Naive thymus-derived CD4-positive, alpha-beta T cell (primary cell): ENCODE results near the gene HAS3. TPM values are rescaled to one million over a fixed set of nuclear protein-coding genes. Genes with fewer than 3 reads are reported as not detected.
"Not testable (repeated sequence)": the region's sequence is repeated elsewhere in the genome, so short reads cannot be mapped to it uniquely, and the experiment has no call there.

Source experiments
- ATAC-seq: fragments of 150-1000 bp; cut with Tn5 transposase; 2 replicates; pipeline ENCODE4 v1.10.0; 2021; ENCODE audit warnings: mild to moderate bottlenecking, moderate library complexity
- CTCF ChIA-PET: fragments of 350-600 bp; sonication (Branson Sonifier 250); formaldehyde crosslinking; loops from one replicate; lab custom pipeline; 2021; ENCODE audit warnings: antibody characterized with exemption; lab: Charles Lee
- POLR2A ChIA-PET: fragments of 350-600 bp; sonication (Branson Sonifier 250); formaldehyde crosslinking; loops from one replicate; lab custom pipeline; 2021; ENCODE audit warnings: antibody characterized with exemption, inconsistent platforms; lab: Charles Lee
- DNase-seq, 9 donors: peaks; one replicate each; pipeline versions ENCODE4 v3.0.0 to v3.0.0-alpha.2; 2020 to 2022; ENCODE audit warnings: mixed read lengths in 1 of 9
- H3K27ac ChIP-seq: one replicate; pipeline ENCODE4 v1.7.0; 2013; ENCODE audit warnings: mild to moderate bottlenecking, low read depth, low read length, moderate library complexity
- H3K27me3 ChIP-seq, 2 donors: one replicate each; pipeline ENCODE4 v1.7.0; 2013; ENCODE audit warnings: low read length in 2 of 2, mild to moderate bottlenecking in 2 of 2, moderate library complexity in 2 of 2; ENCODE audit not compliant: control insufficient read depth in 2 of 2, insufficient read depth in 2 of 2
- H3K36me3 ChIP-seq, 3 experiments: 1 replicate in 2 of 3; 2 replicates in 1 of 3; pipeline ENCODE4 v1.7.0; 2013; ENCODE audit warnings: low read length in 3 of 3, mild to moderate bottlenecking in 3 of 3, moderate library complexity in 1 of 3; ENCODE audit not compliant: insufficient read depth in 3 of 3, control insufficient read depth in 2 of 3
- H3K4me1 ChIP-seq, 2 donors: one replicate each; pipeline ENCODE4 v1.7.0; 2013; ENCODE audit warnings: low read length in 2 of 2, mild to moderate bottlenecking in 2 of 2, moderate library complexity in 1 of 2; ENCODE audit not compliant: control insufficient read depth in 2 of 2, insufficient read depth in 2 of 2
- H3K4me3 ChIP-seq: 2 replicates; pipeline ENCODE4 v1.7.0; 2013; ENCODE audit warnings: mild to moderate bottlenecking, low read length
- H3K9me3 ChIP-seq, 3 experiments: 1 replicate in 2 of 3; 2 replicates in 1 of 3; pipeline ENCODE4 v1.7.0; 2013; ENCODE audit warnings: low read length in 3 of 3; ENCODE audit not compliant: control insufficient read depth in 2 of 3
- H3K27ac Mint-ChIP-seq, 9 donors: one replicate each; pipeline ENCODE4 v1.8.0; 2020 to 2022; ENCODE audit warnings: mixed read lengths in 9 of 9, mild to moderate bottlenecking in 8 of 9, moderate library complexity in 5 of 9, inconsistent platforms in 2 of 9
- H3K27me3 Mint-ChIP-seq, 5 donors: one replicate each; pipeline ENCODE4 v1.8.0; 2021 to 2022; ENCODE audit warnings: mixed read lengths in 5 of 5, mild to moderate bottlenecking in 1 of 5
- H3K36me3 Mint-ChIP-seq, 5 donors: one replicate each; pipeline ENCODE4 v1.8.0; 2020 to 2022; ENCODE audit warnings: mixed read lengths in 5 of 5, mild to moderate bottlenecking in 3 of 5, inconsistent platforms in 1 of 5
- H3K4me1 Mint-ChIP-seq, 7 donors: one replicate each; pipeline ENCODE4 v1.8.0; 2020 to 2022; ENCODE audit warnings: mixed read lengths in 7 of 7, mild to moderate bottlenecking in 3 of 7, inconsistent platforms in 1 of 7
- H3K4me3 Mint-ChIP-seq, 10 donors: one replicate each; pipeline ENCODE4 v1.8.0; 2020 to 2022; ENCODE audit warnings: mild to moderate bottlenecking in 10 of 10, mixed read lengths in 10 of 10, moderate library complexity in 6 of 10, inconsistent platforms in 2 of 10
- H3K9me3 Mint-ChIP-seq, 11 donors: one replicate each; pipeline ENCODE4 v1.8.0; 2020 to 2022; ENCODE audit warnings: mixed read lengths in 11 of 11, mild to moderate bottlenecking in 4 of 11, inconsistent platforms in 1 of 11, moderate library complexity in 1 of 11
- intact Hi-C, 2 donors: fragments of 100-400 bp; cut with micrococcal nuclease; formaldehyde crosslinking; loops; one replicate each; pipeline ENCODE4 v1.15.1; 2023
- polyA plus RNA-seq, 2 donors: library from polyadenylated mRNA; unstranded; fragments of 300-500 nt; fragmentation: Illumina TruSeq; gene quantifications; one replicate each; pipeline ENCODE4 v1.2.3, GENCODE V29; 2021
- total RNA-seq, 6 experiments: library from RNA in 5 of 6; stranded (reverse) in 5 of 6; gene quantifications; 1 replicate in 5 of 6; 2 replicates in 1 of 6; pipeline ENCODE4 v1.2.3 and lab custom pipeline; 2021 to 2026

The HAS3 gene
- total RNA-seq, result 1 to 10 TPM in 4 of 5 experiments, under 1 TPM in 1; 0.73 to 4.2 (median 2.9) TPM
- under 1 TPM in 1 of 2 donors, not detected in 1; 0.24 TPM for polyA plus RNA-seq
- 2.7 reads per million, percentile 14 among the genes with 10 or more reads in this experiment for total RNA-seq (lab: John Stamatoyannopoulos, UW)

- Mint-ChIP-seq H3K4me3 (peak within 1 kb of the TSS; percentile 84 to 96 (median 91)), H3K9me3 (peaks cover 0 to 1% (median 0%) of the 10 kb centered on the region in 11 donors), H3K27me3 (peaks cover 30 to 49% (median 44%) of the 10 kb centered on the region in 5 donors), H3K27ac (peak within 1 kb of the TSS in 2 of 9 donors; percentile 52 to 56), H3K36me3 (peaks cover 5 to 18% (median 13%) of the 10 kb centered on the region in 5 donors), H3K4me1 (peaks cover 12 to 26% (median 22%) of the 10 kb centered on the region in 7 donors)
- H3K36me3 ChIP-seq, result peaks cover 0 to 13% (median 0%) of the 10 kb centered on the region in 3 experiments
- peaks cover 10 to 32% of the 10 kb centered on the region in 2 donors for H3K4me1 ChIP-seq
- intact Hi-C loops, result loop anchor here (5.0 kb wide), 1 partner anchor 578 kb away; no protein-coding TSS in a partner anchor
- ChIA-PET CTCF (no interaction called here), POLR2A (no interaction called here)
- peaks cover 0 to 22% of the 10 kb centered on the region in 2 donors for H3K27me3 ChIP-seq
- H3K4me3 ChIP-seq, result peak within 1 kb of the TSS; percentile 51
- H3K27ac ChIP-seq, result no peak within 1 kb of the TSS
- DNase-seq (peak in 5 of 9 donors; percentile 11 to 60 (median 23)), ATAC-seq (peak; percentile 66)
- no peaks in the 10 kb centered on the region for H3K9me3 ChIP-seq
These were observed at the start of gene HAS3 for GRCh38 chr16:69105501-69106361. Gene HAS3 (plus strand): TSS chr16:69105653. CDS start chr16:69109396, 3,743 bp downstream.

DNA sequence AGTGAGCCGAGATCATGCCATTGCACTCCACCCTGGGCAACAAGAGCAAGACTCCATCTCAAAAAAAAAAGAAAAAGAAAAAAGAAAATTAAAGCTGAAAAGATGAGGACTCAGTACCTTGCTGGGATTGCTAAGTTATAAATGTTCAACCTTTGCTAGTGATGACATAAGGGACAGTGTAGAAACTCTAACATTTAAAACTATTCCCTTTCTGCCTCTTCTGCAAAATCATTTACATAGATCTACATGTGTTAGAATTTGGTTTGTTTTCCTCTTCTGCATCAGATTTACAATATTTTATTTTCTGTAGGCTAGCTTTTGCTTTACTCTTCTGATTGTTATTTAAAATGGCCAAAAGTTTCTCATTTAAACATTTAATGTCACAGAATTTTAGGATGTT is 49.5 kb upstream of the HAS3 start:
- Histone ChIP-seq H3K4me1 (no peaks in the 10 kb centered on the region), H3K36me3 (peaks cover 0 to 4% (median 0%) of the 10 kb centered on the region in 3 experiments), H3K9me3 (no peaks in the 10 kb centered on the region), H3K27ac (no peak overlapping the region), H3K27me3 (no peaks in the 10 kb centered on the region), H3K4me3 (no peak overlapping the region)
- no peak overlapping the region for H3K4me3 Mint-ChIP-seq
- H3K4me1 Mint-ChIP-seq, result peaks cover 0 to 7% (median 0%) of the 10 kb centered on the region in 7 donors
- intact Hi-C loops, result no loop called here
- peaks cover 0 to 21% (median 4%) of the 10 kb centered on the region in 5 donors for H3K36me3 Mint-ChIP-seq
- H3K27ac Mint-ChIP-seq, result peak overlapping the region in 1 of 9 donors; percentile 13
- no peaks in the 10 kb centered on the region for H3K9me3 Mint-ChIP-seq
- no peaks in the 10 kb centered on the region for H3K27me3 Mint-ChIP-seq
- DNase-seq (no peak), ATAC-seq (no peak)
- POLR2A ChIA-PET, result interaction anchor here (0.7 kb wide), 1 partner anchor 13 kb away, joined by 3 read pairs; no protein-coding TSS in a partner anchor
- CTCF ChIA-PET, result no interaction called here

DNA sequence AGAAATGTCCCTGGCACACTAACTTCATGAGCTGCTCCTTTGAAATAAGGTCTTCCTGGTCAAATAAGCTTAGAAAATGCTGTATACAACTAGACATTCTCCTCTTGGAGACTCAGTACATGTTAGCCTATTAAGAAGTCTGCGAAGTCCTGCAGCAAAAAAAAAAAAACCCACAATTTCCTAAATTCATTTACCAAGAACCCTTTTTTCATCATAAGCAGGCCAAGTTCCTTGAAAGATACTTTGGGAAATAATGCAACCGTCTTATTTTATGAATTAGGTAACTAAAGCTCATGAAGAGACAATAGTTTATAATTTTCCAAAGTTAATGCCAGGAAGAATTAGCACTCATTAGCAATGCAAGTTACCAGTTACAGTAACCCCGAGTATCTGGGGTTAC is 49.0 kb upstream of the HAS3 start:
- DNase-seq (no peak), ATAC-seq (no peak)
- Mint-ChIP-seq H3K4me1 (peaks cover 0 to 7% (median 0%) of the 10 kb centered on the region in 7 donors), H3K9me3 (no peaks in the 10 kb centered on the region), H3K36me3 (peaks cover 0 to 21% (median 4%) of the 10 kb centered on the region in 5 donors), H3K27me3 (no peaks in the 10 kb centered on the region), H3K27ac (peak overlapping the region in 2 of 9 donors; percentile 13 to 56), H3K4me3 (no peak overlapping the region)
- Histone ChIP-seq H3K27ac (no peak overlapping the region), H3K36me3 (peaks cover 0 to 4% (median 0%) of the 10 kb centered on the region in 3 experiments), H3K9me3 (no peaks in the 10 kb centered on the region), H3K4me3 (no peak overlapping the region), H3K27me3 (no peaks in the 10 kb centered on the region), H3K4me1 (no peaks in the 10 kb centered on the region)
- POLR2A ChIA-PET, result interaction anchor here (0.7 kb wide), 1 partner anchor 13 kb away, joined by 3 read pairs; no protein-coding TSS in a partner anchor
- CTCF ChIA-PET, result no interaction called here
- intact Hi-C loops, result no loop called here

DNA sequence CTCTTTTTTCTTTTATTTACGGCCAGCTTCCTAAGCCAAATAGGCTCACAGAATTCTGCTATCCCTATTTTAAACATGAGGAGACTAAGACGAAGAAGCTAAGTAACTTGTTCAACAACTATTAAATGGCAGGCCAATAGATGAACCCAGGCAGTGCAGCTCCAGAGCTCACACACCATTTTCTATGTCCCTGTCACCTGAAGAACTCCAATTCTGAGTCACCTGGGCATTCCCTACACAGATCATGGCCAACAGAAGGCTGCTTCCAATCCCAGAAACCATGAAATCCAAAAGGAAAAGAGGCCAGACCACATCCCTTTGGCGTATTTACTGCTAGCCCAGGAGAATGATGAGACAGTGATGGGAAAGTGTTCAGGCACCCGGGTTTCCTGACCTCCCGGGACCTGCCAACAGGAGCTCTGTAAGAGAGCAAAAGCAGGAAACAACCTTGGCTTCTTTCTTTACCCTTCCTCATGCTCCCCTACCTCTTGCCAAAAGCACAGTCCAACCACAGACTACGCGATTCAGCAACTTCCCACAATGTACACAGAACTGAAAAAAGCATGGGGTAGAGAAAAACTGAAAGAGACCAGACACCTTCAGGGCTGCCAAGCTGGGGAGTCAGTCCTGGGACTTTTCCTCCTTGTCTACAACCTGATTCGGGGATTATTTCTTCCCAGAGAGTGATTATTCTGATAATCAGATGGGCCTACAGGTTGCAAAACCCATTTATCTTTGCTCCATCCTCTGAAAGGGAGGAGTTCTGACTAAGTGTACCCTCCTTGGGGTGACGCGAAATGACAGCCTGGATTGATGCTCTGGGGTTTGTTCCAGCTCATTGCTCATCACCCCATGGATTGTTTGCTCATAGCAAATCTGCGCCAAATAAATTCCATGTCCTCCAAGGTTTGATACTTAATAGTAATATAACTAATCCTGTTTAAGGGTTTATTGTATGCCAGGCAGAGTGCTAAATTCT is 47.8 kb upstream of the HAS3 start:
- Histone ChIP-seq H3K27me3 (no peaks in the 10 kb centered on the region), H3K36me3 (no peaks in the 10 kb centered on the region), H3K4me3 (no peak overlapping the region), H3K9me3 (no peaks in the 10 kb centered on the region), H3K27ac (no peak overlapping the region), H3K4me1 (no peaks in the 10 kb centered on the region)
- ChIA-PET POLR2A (no interaction called here), CTCF (no interaction called here)
- H3K4me3 Mint-ChIP-seq, result no peak overlapping the region
- peak overlapping the region in 3 of 9 donors; percentile 7 to 48 (median 40) for H3K27ac Mint-ChIP-seq
- H3K27me3 Mint-ChIP-seq, result no peaks in the 10 kb centered on the region
- H3K9me3 Mint-ChIP-seq, result no peaks in the 10 kb centered on the region
- intact Hi-C loops, result no loop called here
- DNase-seq (no peak), ATAC-seq (no peak)
- peaks cover 0 to 7% (median 0%) of the 10 kb centered on the region in 7 donors for H3K4me1 Mint-ChIP-seq
- H3K36me3 Mint-ChIP-seq, result peaks cover 0 to 24% (median 4%) of the 10 kb centered on the region in 5 donors

GRCh38 chr16:69063491-69063890 is 42.0 kb upstream of the HAS3 start:
- H3K27ac Mint-ChIP-seq, CTCF ChIA-PET, ATAC-seq, H3K4me1 ChIP-seq, H3K27ac ChIP-seq, H3K4me3 ChIP-seq, H3K27me3 ChIP-seq, H3K27me3 Mint-ChIP-seq, POLR2A ChIA-PET, H3K9me3 ChIP-seq, H3K4me3 Mint-ChIP-seq, H3K4me1 Mint-ChIP-seq, H3K9me3 Mint-ChIP-seq, DNase-seq, H3K36me3 ChIP-seq, intact Hi-C loops: not testable (repeated sequence)
- H3K36me3 Mint-ChIP-seq, result peaks cover 0 to 24% (median 9%) of the 10 kb centered on the region in 5 donors

GRCh38 chr16:69064124-69064763 is 41.2 kb upstream of the HAS3 start:
- Histone ChIP-seq H3K27ac (no peak overlapping the region), H3K36me3 (no peaks in the 10 kb centered on the region), H3K9me3 (no peaks in the 10 kb centered on the region), H3K27me3 (no peaks in the 10 kb centered on the region), H3K4me3 (no peak overlapping the region), H3K4me1 (no peaks in the 10 kb centered on the region)
- Mint-ChIP-seq H3K4me1 (no peaks in the 10 kb centered on the region), H3K27me3 (no peaks in the 10 kb centered on the region), H3K27ac (no peak overlapping the region), H3K36me3 (peaks cover 0 to 29% (median 9%) of the 10 kb centered on the region in 5 donors), H3K9me3 (no peaks in the 10 kb centered on the region), H3K4me3 (no peak overlapping the region)
- ATAC-seq, result no peak
- ChIA-PET CTCF (interaction anchor here (0.5 kb wide), 1 partner anchor 374 kb away, joined by 3 read pairs; no protein-coding TSS in a partner anchor), POLR2A (no interaction called here)
- no peak for DNase-seq
- intact Hi-C loops, result no loop called here
